Measurements from ENCODE around the gene S100A2.

GRCh38 chr1:153608742-153609584 is 43.3 kb upstream of the S100A2 start:
- no peak for TF ChIP-seq MAFK (IDR thresholded peaks at IDR 0.05; ENCODE audit: low read depth, low read length)
- no peak for TF ChIP-seq BRCA1 (IDR thresholded peaks at IDR 0.05; ENCODE audit: low read depth, low read length)
- no peak for TF ChIP-seq CREB1 (IDR thresholded peaks at IDR 0.05)
- TF ChIP-seq CBX5 (IDR thresholded peaks at IDR 0.05; ENCODE audit: low read depth, low read length) = no peak
- TF ChIP-seq SIN3A (conservative IDR thresholded peaks at IDR 0.05 in 1 of 2, IDR thresholded peaks at IDR 0.05 in 1 of 2; ENCODE audit: low read depth in 1 of 2, low read length in 2 of 2) = no peak
- no peak for TF ChIP-seq CTCF (IDR thresholded peaks at IDR 0.05; ENCODE audit: control extremely low read depth in 1 of 3, insufficient read depth in 1 of 3, low read depth in 1 of 3, low read length in 3 of 3)
- no peak for TF ChIP-seq EP300 (IDR thresholded peaks at IDR 0.05; ENCODE audit: borderline replicate concordance in 1 of 2, low read depth in 2 of 2, low read length in 2 of 2)
- no peak for TF ChIP-seq POLR2AphosphoS5 (IDR thresholded peaks at IDR 0.05; ENCODE audit: low read depth, low read length)
- no peak; the same call in 1 of the 2 replicates for TF ChIP-seq MAX (IDR thresholded peaks at IDR 0.05)
